Nephron (organoid): ENCODE measurements around the gene GYPC.
A peak's percentile ranks its signal among the peaks of the same experiment; 100 is the strongest.
"Not testable (repeated sequence)": the region's sequence is repeated elsewhere in the genome, so short reads cannot be mapped to it uniquely, and the experiment has no call there.

Experiments used
- H3K27ac Mint-ChIP-seq, 3 experiments: 2 replicates each; pipeline ENCODE4 v1.8.0; 2020; ENCODE audit warnings: mixed read lengths in 3 of 3, mild to moderate bottlenecking in 2 of 3, moderate library complexity in 1 of 3
- H3K27me3 Mint-ChIP-seq: 2 replicates; pipeline ENCODE4 v1.8.0; 2021; ENCODE audit warnings: low read depth, mild to moderate bottlenecking, moderate library complexity, mixed read lengths
- H3K36me3 Mint-ChIP-seq: 2 replicates; pipeline ENCODE4 v1.8.0; 2020; ENCODE audit warnings: low read depth, mixed read lengths
- H3K4me1 Mint-ChIP-seq: 2 replicates; pipeline ENCODE4 v1.8.0; 2020; ENCODE audit warnings: mixed read lengths
- H3K4me3 Mint-ChIP-seq, 3 experiments: 2 replicates each; pipeline ENCODE4 v1.8.0; 2020; ENCODE audit warnings: mild to moderate bottlenecking in 3 of 3, mixed read lengths in 3 of 3, moderate library complexity in 2 of 3
- H3K9me3 Mint-ChIP-seq: 2 replicates; pipeline ENCODE4 v1.8.0; 2020; ENCODE audit warnings: mixed read lengths
- CTCF ChIP-seq, 3 experiments: fragments of 200-600 bp; sonication (generic); IDR thresholded peaks; one replicate each; pipeline ENCODE4 v1.5.0; 2021; ENCODE audit warnings: antibody characterized with exemption in 3 of 3; ENCODE audit not compliant: unreplicated experiment in 3 of 3

The GYPC gene

GRCh38 chr2:126645211-126645618 is 10.7 kb upstream of the GYPC start:
- Mint-ChIP-seq H3K27me3 (peaks cover 9% of the 10 kb centered on the region), H3K27ac (no peak overlapping the region), H3K4me1 (peaks cover 9% of the 10 kb centered on the region), H3K4me3 (no peak overlapping the region), H3K36me3 (no peaks in the 10 kb centered on the region), H3K9me3 (no peaks in the 10 kb centered on the region)
- TF ChIP-seq CTCF (IDR thresholded peaks at IDR 0.05; ENCODE audit: unreplicated experiment in 3 of 3), result no peak

GRCh38 chr2:126646026-126646425 is 9.9 kb upstream of the GYPC start:
- no peak for TF ChIP-seq CTCF (IDR thresholded peaks at IDR 0.05; ENCODE audit: unreplicated experiment in 3 of 3)
- no peaks in the 10 kb centered on the region for H3K36me3 Mint-ChIP-seq
- H3K27ac Mint-ChIP-seq, result no peak overlapping the region
- H3K27me3 Mint-ChIP-seq, result peaks cover 9% of the 10 kb centered on the region
- no peaks in the 10 kb centered on the region for H3K9me3 Mint-ChIP-seq
- peaks cover 5% of the 10 kb centered on the region for H3K4me1 Mint-ChIP-seq
- H3K4me3 Mint-ChIP-seq, result no peak overlapping the region

GRCh38 chr2:126647714-126648344 is 8.1 kb upstream of the GYPC start:
- not testable (repeated sequence) for H3K4me1 Mint-ChIP-seq, H3K4me3 Mint-ChIP-seq, H3K27ac Mint-ChIP-seq, H3K9me3 Mint-ChIP-seq, H3K36me3 Mint-ChIP-seq, H3K27me3 Mint-ChIP-seq

GRCh38 chr2:126648345-126648786 is 7.6 kb upstream of the GYPC start:
- H3K36me3 Mint-ChIP-seq, H3K4me1 Mint-ChIP-seq, H3K27ac Mint-ChIP-seq, H3K4me3 Mint-ChIP-seq, H3K9me3 Mint-ChIP-seq, H3K27me3 Mint-ChIP-seq: not testable (repeated sequence)

GRCh38 chr2:126649101-126649500 is 6.9 kb upstream of the GYPC start:
- Mint-ChIP-seq H3K36me3 (no peaks in the 10 kb centered on the region), H3K9me3 (no peaks in the 10 kb centered on the region), H3K4me1 (peaks cover 2% of the 10 kb centered on the region), H3K27me3 (peaks cover 8% of the 10 kb centered on the region), H3K27ac (no peak overlapping the region), H3K4me3 (no peak overlapping the region)
- no peak for TF ChIP-seq CTCF (IDR thresholded peaks at IDR 0.05; ENCODE audit: unreplicated experiment in 3 of 3)

- Mint-ChIP-seq H3K27ac (no peak overlapping the region), H3K4me1 (peaks cover 17% of the 10 kb centered on the region), H3K27me3 (peaks cover 8% of the 10 kb centered on the region), H3K4me3 (no peak overlapping the region), H3K9me3 (no peaks in the 10 kb centered on the region), H3K36me3 (no peaks in the 10 kb centered on the region)
- no peak for TF ChIP-seq CTCF (IDR thresholded peaks at IDR 0.05; ENCODE audit: unreplicated experiment in 3 of 3)
These were observed 5.0 kb upstream of the GYPC start for GRCh38 chr2:126650994-126651393.

- no peaks in the 10 kb centered on the region for H3K9me3 Mint-ChIP-seq
- TF ChIP-seq CTCF (IDR thresholded peaks at IDR 0.05; ENCODE audit: unreplicated experiment in 3 of 3), result no peak
- peaks cover 26% of the 10 kb centered on the region for H3K4me1 Mint-ChIP-seq
- H3K36me3 Mint-ChIP-seq, result no peaks in the 10 kb centered on the region
- H3K27ac Mint-ChIP-seq, result no peak overlapping the region
- peak overlapping the region in 1 of 3 experiments; percentile 46 for H3K4me3 Mint-ChIP-seq
- H3K27me3 Mint-ChIP-seq, result peaks cover 8% of the 10 kb centered on the region
These were observed 3.6 kb upstream of the GYPC start for GRCh38 chr2:126652323-126652891.
